B cell (primary cell): ENCODE results near the gene ENTHD1. TPM values are rescaled to one million over a fixed set of nuclear protein-coding genes. Genes with fewer than 3 reads are reported as not detected.

Experiments
- ATAC-seq: fragments of 200-7000 bp; cut with Tn5 transposase; one replicate; pipeline ENCODE4 v1.10.0; 2021; ENCODE audit warnings: low read depth, mild to moderate bottlenecking, moderate number of reproducible peaks, moderate library complexity
- CTCF ChIA-PET: fragments of 350-600 bp; sonication (Branson Sonifier 250); formaldehyde crosslinking; loops from one replicate; lab custom pipeline; 2021; ENCODE audit warnings: antibody characterized with exemption, inconsistent platforms; lab: Charles Lee
- POLR2A ChIA-PET: fragments of 350-600 bp; sonication (Branson Sonifier 250); formaldehyde crosslinking; loops from one replicate; lab custom pipeline; 2021; ENCODE audit warnings: antibody characterized with exemption; lab: Charles Lee
- DNase-seq: peaks from one replicate; pipeline ENCODE4 v3.0.0; 2013
- H2AFZ ChIP-seq: 2 replicates; pipeline ENCODE4 v1.6.1; 2012; ENCODE audit warnings: mild to moderate bottlenecking, low read depth, low read length; ENCODE audit not compliant: insufficient read depth, poor library complexity, severe bottlenecking
- H3K27ac ChIP-seq, 2 donors: 1 replicate in 1 of 2; 2 replicates in 1 of 2; pipeline ENCODE4 v1.5.1; 2012 to 2013; ENCODE audit warnings: low read length in 2 of 2, mild to moderate bottlenecking in 2 of 2, moderate library complexity in 1 of 2
- H3K27me3 ChIP-seq, 4 experiments: fragments of 200-600 bp in 1 of 4; sonication (generic) in 1 of 4; replicated peaks in 1 of 4; 1 replicate in 2 of 4; 2 replicates in 2 of 4; pipeline versions ENCODE4 v1.6.1 to v1.7.0; 2013 to 2016; ENCODE audit warnings: low read length in 3 of 4, mild to moderate bottlenecking in 2 of 4, mixed read lengths in 1 of 4, moderate library complexity in 1 of 4; ENCODE audit not compliant: insufficient read depth in 4 of 4, control insufficient read depth in 3 of 4; ENCODE audit errors: control extremely low read depth in 1 of 4
- H3K36me3 ChIP-seq, 2 experiments: replicated peaks in 1 of 2; 1 replicate in 1 of 2; 2 replicates in 1 of 2; pipeline versions ENCODE4 v1.6.1 to v1.7.1; 2013; ENCODE audit warnings: low read length in 1 of 2; ENCODE audit not compliant: insufficient read depth in 2 of 2, control insufficient read depth in 1 of 2; ENCODE audit errors: control extremely low read depth in 1 of 2, extremely low read depth in 1 of 2
- H3K4me1 ChIP-seq, 2 donors: fragments of 200-600 bp in 1 of 2; sonication (generic) in 1 of 2; 1 replicate in 1 of 2; 2 replicates in 1 of 2; pipeline versions ENCODE4 v1.5.1 to v1.6.1; 2013 to 2017; ENCODE audit warnings: low read length in 2 of 2; ENCODE audit not compliant: control insufficient read depth in 2 of 2, insufficient read depth in 2 of 2
- H3K4me2 ChIP-seq: replicated peaks from 2 replicates; pipeline ENCODE3; 2012; ENCODE audit warnings: mild to moderate bottlenecking, low read depth, low read length; ENCODE audit not compliant: poor library complexity, severe bottlenecking
- H3K4me3 ChIP-seq, 5 experiments: fragments of 200-600 bp in 1 of 5; sonication (generic) in 1 of 5; 1 replicate in 3 of 5; 2 replicates in 2 of 5; pipeline versions ENCODE4 v1.5.1 to v1.7.0; 2011 to 2016; ENCODE audit warnings: low read length in 4 of 5, mild to moderate bottlenecking in 4 of 5, low read depth in 2 of 5, control low read depth in 1 of 5, moderate library complexity in 1 of 5; ENCODE audit not compliant: insufficient read depth in 1 of 5; ENCODE audit errors: control extremely low read depth in 1 of 5, extremely low read depth in 1 of 5
- H3K79me2 ChIP-seq: fragments of 200-600 bp; sonication (generic); one replicate; pipeline ENCODE4 v1.6.0; 2016; ENCODE audit warnings: low read length; ENCODE audit not compliant: control insufficient read depth, insufficient read depth
- H3K9ac ChIP-seq: fragments of 200-600 bp; sonication (generic); 2 replicates; pipeline ENCODE4 v1.6.1; 2017; ENCODE audit warnings: mild to moderate bottlenecking, low read length, moderate library complexity
- H3K9me3 ChIP-seq, 3 donors: one replicate each; pipeline versions ENCODE4 v1.6.1 to v1.7.1; 2013; ENCODE audit warnings: low read length in 2 of 3; ENCODE audit not compliant: control insufficient read depth in 2 of 3, insufficient read depth in 1 of 3; ENCODE audit errors: control extremely low read depth in 1 of 3
- H4K20me1 ChIP-seq: 2 replicates; pipeline ENCODE4 v1.6.0; 2012; ENCODE audit warnings: mild to moderate bottlenecking, low read length; ENCODE audit not compliant: insufficient read depth, control insufficient read depth, poor library complexity, severe bottlenecking
- H3K27ac Mint-ChIP-seq: one replicate; pipeline ENCODE4 v1.8.0; 2021; ENCODE audit warnings: mixed read lengths
- H3K27me3 Mint-ChIP-seq: one replicate; pipeline ENCODE4 v1.8.0; 2021; ENCODE audit warnings: mixed read lengths
- H3K4me1 Mint-ChIP-seq: one replicate; pipeline ENCODE4 v1.8.0; 2021; ENCODE audit warnings: mixed read lengths
- H3K4me3 Mint-ChIP-seq: one replicate; pipeline ENCODE4 v1.8.0; 2021; ENCODE audit warnings: mixed read lengths
- H3K9me3 Mint-ChIP-seq: one replicate; pipeline ENCODE4 v1.8.0; 2022; ENCODE audit warnings: mixed read lengths; ENCODE audit not compliant: insufficient read depth
- EZH2 ChIP-seq: IDR thresholded peaks from 2 replicates; pipeline ENCODE4 v1.6.1; 2012; ENCODE audit warnings: borderline replicate concordance, low read depth, mild to moderate bottlenecking, moderate library complexity, low read length; ENCODE audit not compliant: insufficient read depth, poor library complexity, severe bottlenecking
- WGBS: methylation state at CpG from one replicate; pipeline ENCODE4 v1.1.5; 2013; ENCODE audit warnings: missing lambda C conversion rate; ENCODE audit not compliant: insufficient coverage; 5-methylcytosine and 5-hydroxymethylcytosine counted together
- intact Hi-C: fragments of 100-400 bp; cut with micrococcal nuclease; formaldehyde crosslinking; loops from one replicate; pipeline ENCODE4 v1.10.0; 2022
- polyA plus RNA-seq: library from polyadenylated mRNA; depleted of rRNA; stranded (reverse); fragments of >200 nt; gene quantifications from 2 replicates; pipeline ENCODE4 v1.2.3, GENCODE V29; 2012
- total RNA-seq, 2 donors: library from RNA; stranded (reverse); fragments of 120-200 nt in 1 of 2; gene quantifications; 1 replicate in 1 of 2; 2 replicates in 1 of 2; pipeline versions ENCODE4 v1.2.3 to v1.2.4, GENCODE V29; 2013 to 2022
- TF ChIP-seq, protein P1 (sequence below): fragments of 200-600 bp; IDR thresholded peaks from one replicate; pipeline ENCODE4 v1.8.0; 2022; ENCODE audit warnings: antibody characterized with exemption, mild to moderate bottlenecking

ENTHD1 gene
- total and polyA plus RNA-seq, 2 donors (not counting 1 experiment from before 2014, with no cell fraction given), result not detected

DNA sequence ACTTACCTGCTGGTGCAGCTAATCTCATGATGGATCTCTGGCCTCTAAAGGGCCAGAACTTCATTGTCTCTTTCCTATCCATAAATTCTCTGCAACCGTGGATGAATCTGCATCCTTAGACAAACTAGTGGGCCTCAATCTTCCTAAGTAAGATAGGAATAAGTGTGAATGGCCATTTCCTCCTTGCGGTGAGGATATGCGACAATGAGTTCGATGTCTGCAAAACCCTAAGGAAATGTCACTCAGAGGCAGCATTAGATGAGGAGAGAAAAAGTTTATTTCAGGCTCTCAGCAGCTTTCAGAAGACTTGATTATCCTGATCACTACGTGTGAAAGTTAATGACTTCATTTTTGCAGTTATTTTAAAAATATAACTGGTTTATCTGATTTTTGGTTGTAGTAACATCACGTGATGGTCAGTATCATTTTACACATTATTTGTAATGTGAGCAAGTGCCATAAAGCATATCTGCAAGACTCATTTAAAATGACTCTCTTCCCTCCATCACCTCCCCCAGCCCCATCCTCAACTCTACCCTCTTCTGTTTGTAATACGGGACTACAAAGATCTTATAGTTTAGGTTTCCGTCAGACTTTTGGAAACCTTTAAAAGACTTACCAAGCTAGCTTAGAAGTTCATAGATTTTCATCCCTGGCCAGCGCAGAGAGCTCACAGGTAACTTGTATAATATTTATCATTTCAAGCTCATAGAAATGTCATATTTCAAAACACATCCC is 17.5 kb upstream of the ENTHD1 start:
- intact Hi-C loops, result no loop called here
- no peak overlapping the region for H3K9ac ChIP-seq
- no peak for ATAC-seq

DNA sequence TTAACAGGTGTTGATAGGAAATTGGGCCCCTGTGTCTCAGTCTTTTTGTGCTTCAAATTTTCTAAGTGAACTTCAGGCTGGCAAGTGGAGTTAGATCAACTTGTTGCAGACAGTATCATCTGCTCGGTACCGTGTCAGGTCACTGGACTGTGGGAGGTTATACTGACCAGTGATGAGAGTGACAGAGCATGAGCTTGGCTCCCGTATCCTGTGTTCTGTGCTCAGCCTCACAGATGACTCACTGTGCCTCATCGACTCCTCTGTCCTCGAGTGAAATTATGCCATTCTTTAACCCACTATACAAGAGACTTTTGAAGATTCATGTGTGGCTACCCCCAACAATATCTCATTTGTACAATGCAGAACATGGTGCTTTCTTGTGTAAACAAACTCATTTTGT is 15.2 kb upstream of the ENTHD1 start:
- Histone ChIP-seq H3K4me1 (peaks cover 6 to 16% of the 10 kb centered on the region in 2 donors), H3K4me3 (no peak overlapping the region), H3K9me3 (no peaks in the 10 kb centered on the region), H3K4me2 (no peak overlapping the region), H2AFZ (no peak overlapping the region), H3K27ac (no peak overlapping the region), H4K20me1 (peaks cover 5% of the 10 kb centered on the region), H3K27me3 (no peaks in the 10 kb centered on the region), H3K9ac (no peak overlapping the region), H3K36me3 (peaks cover 0 to 3% of the 10 kb centered on the region in 2 experiments), H3K79me2 (peaks cover 98% of the 10 kb centered on the region)
- H3K4me1 Mint-ChIP-seq, result peaks cover 60% of the 10 kb centered on the region
- ChIA-PET CTCF (interaction anchor here (0.5 kb wide), 1 partner anchor 31 kb away, joined by 3 read pairs; no protein-coding TSS in a partner anchor), POLR2A (no interaction called here)
- H3K27ac Mint-ChIP-seq, result no peak overlapping the region
- no peak for TF ChIP-seq EZH2
- TF ChIP-seq, protein P1, sequence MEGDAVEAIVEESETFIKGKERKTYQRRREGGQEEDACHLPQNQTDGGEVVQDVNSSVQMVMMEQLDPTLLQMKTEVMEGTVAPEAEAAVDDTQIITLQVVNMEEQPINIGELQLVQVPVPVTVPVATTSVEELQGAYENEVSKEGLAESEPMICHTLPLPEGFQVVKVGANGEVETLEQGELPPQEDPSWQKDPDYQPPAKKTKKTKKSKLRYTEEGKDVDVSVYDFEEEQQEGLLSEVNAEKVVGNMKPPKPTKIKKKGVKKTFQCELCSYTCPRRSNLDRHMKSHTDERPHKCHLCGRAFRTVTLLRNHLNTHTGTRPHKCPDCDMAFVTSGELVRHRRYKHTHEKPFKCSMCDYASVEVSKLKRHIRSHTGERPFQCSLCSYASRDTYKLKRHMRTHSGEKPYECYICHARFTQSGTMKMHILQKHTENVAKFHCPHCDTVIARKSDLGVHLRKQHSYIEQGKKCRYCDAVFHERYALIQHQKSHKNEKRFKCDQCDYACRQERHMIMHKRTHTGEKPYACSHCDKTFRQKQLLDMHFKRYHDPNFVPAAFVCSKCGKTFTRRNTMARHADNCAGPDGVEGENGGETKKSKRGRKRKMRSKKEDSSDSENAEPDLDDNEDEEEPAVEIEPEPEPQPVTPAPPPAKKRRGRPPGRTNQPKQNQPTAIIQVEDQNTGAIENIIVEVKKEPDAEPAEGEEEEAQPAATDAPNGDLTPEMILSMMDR, result no peak
- no peaks in the 10 kb centered on the region for H3K9me3 Mint-ChIP-seq
- H3K4me3 Mint-ChIP-seq, result no peak overlapping the region
- intact Hi-C loops, result no loop called here
- no peaks in the 10 kb centered on the region for H3K27me3 Mint-ChIP-seq
- DNase-seq (no peak), ATAC-seq (no peak)
- WGBS, result 83% methylated on average over 2 of the region's 5 CpGs

More for the DNA sequence above, 17.5 kb upstream of the ENTHD1 start:
- H3K9me3 Mint-ChIP-seq, result no peaks in the 10 kb centered on the region
- TF ChIP-seq, protein P1, result no peak
- TF ChIP-seq EZH2, result no peak
- Histone ChIP-seq H3K36me3 (peaks cover 0 to 3% of the 10 kb centered on the region in 2 experiments), H3K79me2 (peaks cover 97% of the 10 kb centered on the region), H4K20me1 (peaks cover 5% of the 10 kb centered on the region), H3K4me3 (no peak overlapping the region), H3K4me2 (peak overlapping the region; percentile 29), H3K27ac (no peak overlapping the region), H3K4me1 (peaks cover 22 to 28% of the 10 kb centered on the region in 2 donors), H3K27me3 (no peaks in the 10 kb centered on the region), H3K9me3 (no peaks in the 10 kb centered on the region), H2AFZ (no peak overlapping the region)
- H3K4me1 Mint-ChIP-seq, result peaks cover 63% of the 10 kb centered on the region
- H3K27ac Mint-ChIP-seq, result no peak overlapping the region
- ChIA-PET CTCF (interaction anchor here (0.7 kb wide), 2 partner anchors 25 to 138 kb away, joined by 3 to 4 read pairs; no protein-coding TSS in a partner anchor), POLR2A (no interaction called here)
- no peaks in the 10 kb centered on the region for H3K27me3 Mint-ChIP-seq
- WGBS, result 82% methylated on average over 4 of the region's 9 CpGs
- H3K4me3 Mint-ChIP-seq, result no peak overlapping the region
- no peak for DNase-seq
